Measurements from ENCODE around the gene SEC14L2.

The SEC14L2 gene

DNA sequence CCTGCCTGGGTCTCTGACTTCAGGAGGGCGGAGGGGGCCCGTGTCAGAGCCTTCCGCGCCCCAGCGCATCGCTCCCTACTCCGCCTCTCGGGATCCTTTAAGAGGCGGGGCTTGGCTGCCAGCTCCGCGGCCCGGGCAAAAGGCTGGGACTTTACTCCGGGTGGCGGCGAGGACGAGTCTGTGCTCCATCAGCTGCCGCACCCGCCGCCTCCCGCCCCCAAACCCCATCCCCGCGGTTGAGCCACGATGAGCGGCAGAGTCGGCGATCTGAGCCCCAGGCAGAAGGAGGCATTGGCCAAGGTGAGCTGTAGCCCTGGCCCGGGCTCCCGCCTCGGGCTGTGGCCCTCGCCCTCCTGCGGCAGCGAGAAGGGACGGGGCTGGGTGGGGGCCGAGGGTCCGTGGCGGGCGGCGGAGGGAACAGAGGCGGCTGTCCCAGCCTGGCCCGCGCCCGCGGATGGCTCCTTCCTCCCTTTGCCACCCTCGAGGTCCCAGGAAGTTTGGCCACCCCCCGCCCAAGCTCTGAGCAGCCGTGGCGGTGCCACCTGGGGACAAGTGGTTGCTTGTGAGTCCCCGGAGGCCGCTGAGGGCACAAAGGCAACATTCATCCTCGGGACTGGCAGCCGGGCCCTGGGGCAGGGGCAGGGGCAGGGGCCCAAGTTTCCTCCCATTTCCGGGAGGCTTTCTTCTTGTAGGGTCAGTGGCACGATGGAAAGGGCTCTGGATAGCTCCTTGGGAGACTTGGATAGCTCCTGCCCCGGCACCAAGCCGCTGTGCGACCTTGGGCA is at the start of gene SEC14L2:
SEC14L2 (plus strand) TSS at position 148 of the 785 bp plus-strand sequence; CDS start at position 247, 99 bp downstream.
- peak; percentile 90 for DNase-seq

DNA sequence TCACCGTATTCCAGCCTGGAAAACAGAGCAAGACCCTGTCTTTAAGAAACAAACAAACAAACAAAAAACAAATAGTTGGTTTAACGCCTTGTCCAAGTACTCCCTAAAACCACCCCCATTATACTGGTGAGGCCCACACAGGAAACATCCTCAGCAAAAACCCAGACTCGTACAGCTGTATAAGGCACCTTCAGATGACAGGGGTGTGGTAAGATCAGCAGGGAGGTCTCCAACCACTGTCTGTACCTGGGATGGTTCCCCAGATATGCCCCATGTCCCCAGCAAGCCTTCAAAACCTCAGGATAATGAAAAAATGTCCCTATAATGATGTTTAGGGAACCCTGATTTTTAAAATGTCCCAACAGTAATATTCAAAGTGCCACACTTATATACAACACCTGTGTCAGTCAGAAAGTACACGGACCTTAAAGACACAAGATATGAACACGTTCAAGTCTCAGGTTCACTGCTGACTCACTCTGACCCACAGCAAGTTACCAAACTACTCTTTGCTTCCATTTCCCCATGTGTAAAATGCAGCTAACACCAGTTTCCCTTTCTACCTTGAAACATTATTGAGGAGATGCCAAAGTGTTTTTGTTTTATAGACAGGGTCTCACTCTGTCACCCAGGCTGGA is 49.4 kb upstream of the SEC14L2 start:
- no peak for DNase-seq

- DNase-seq: no peak
Measured at GRCh38 chr22:30348404-30348803, 48.4 kb upstream of the SEC14L2 start.

DNA sequence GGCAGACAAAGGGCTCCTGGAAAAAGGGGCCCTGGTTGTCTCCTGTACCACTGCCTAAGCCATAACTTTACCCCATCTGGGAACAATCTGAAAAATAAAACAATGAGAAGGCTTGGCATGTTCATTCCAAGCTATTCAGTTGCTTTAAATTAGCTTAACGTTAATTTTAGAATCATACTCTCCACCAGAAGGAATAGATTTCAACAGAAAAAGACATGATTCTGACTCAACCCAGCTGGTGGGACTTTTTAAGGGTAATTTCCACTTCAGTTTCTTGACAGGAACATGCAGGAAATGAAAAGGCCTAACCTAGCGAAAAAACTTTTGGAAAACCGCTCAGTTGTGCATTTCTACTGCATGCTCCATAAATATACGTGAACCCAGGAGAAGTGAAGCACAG is 48.0 kb upstream of the SEC14L2 start:
- DNase-seq: no peak

DNA sequence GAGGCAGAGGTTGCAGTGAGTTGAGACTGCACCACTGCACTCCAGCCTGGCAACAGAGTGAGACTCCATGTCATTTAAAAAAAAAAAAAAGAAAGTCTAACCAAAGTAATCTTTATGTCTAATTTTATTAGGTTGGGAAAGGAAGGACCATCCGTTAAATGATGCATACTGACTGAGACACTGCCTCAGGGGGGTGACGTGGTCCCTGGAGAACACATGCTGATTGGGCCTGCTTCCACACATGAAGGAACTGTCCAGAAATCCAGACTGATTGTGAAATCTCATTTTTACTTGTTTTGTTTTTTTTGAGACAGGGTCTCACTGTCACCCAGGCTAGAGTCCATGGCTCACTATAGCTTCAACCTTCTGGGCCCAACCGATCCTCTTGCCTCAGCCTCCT is 45.6 kb upstream of the SEC14L2 start:
- no peak for DNase-seq

- no peak for DNase-seq
Measured at GRCh38 chr22:30354644-30355043, 42.2 kb upstream of the SEC14L2 start.

- DNase-seq: peak; percentile 96
Measured at GRCh38 chr22:30356449-30357235, 40.2 kb upstream of the SEC14L2 start, which contains the start of the genes CCDC157 and SF3A1. TSS of gene CCDC157 (plus strand) at chr22:30357007. CDS start at chr22:30366001, 8,994 bp downstream. TSS of gene SF3A1 (minus strand) at chr22:30356894. CDS start at chr22:30356792, 102 bp downstream.

DNA sequence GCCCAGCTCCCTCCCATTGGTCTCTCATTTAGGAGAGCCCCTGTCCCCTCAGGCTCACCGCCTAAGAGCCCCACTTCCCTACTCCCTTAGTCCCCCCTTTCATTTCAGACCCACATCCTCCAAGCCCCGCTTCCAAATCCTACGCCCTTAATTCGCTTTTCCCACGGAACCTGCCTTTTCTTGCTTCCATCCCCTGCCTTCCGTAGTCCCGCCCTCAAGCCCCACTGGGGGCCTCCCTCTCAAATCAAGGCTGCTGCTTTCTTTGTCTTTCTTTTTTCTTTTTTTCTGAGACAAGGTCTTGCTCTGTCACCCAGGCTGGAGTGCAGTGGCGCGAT is 39.6 kb upstream of the SEC14L2 start:
- DNase-seq: no peak

GRCh38 chr22:30357650-30358215 is 39.1 kb upstream of the SEC14L2 start:
- no peak for DNase-seq

- DNase-seq: no peak
Measured at GRCh38 chr22:30358541-30358940, 38.3 kb upstream of the SEC14L2 start.

GRCh38 chr22:30361916-30362650 is 34.7 kb upstream of the SEC14L2 start:
- DNase-seq: no peak

- peak; percentile 71 for DNase-seq
Measured at GRCh38 chr22:30362651-30363281, 34.1 kb upstream of the SEC14L2 start.

- DNase-seq: no peak
Measured at GRCh38 chr22:30365891-30366290, 30.9 kb upstream of the SEC14L2 start.

DNA sequence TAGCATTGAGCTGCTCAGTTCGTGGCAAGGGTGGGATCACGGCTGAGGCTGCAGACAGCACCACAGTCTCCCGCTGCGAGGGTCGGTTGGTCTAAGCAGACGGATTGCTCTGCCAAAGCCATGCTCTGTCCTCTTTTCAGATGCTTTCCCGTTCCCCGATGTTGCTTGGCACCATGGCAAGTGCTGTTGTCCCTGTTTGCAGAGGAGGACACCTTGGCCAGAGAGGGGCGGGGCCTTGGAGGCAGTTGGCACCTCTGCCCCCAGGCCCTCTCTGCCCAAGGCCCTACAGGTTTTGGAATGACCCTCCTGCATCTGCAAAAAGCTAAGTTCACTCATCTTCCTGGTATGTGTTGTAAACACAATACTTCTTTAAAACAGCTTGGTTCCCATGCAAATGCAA is 28.4 kb upstream of the SEC14L2 start:
- no peak for DNase-seq

GRCh38 chr22:30370641-30371230 is 26.1 kb upstream of the SEC14L2 start:
- DNase-seq: no peak

- no peak for DNase-seq
Measured at GRCh38 chr22:30371321-30371720, 25.5 kb upstream of the SEC14L2 start.

DNA sequence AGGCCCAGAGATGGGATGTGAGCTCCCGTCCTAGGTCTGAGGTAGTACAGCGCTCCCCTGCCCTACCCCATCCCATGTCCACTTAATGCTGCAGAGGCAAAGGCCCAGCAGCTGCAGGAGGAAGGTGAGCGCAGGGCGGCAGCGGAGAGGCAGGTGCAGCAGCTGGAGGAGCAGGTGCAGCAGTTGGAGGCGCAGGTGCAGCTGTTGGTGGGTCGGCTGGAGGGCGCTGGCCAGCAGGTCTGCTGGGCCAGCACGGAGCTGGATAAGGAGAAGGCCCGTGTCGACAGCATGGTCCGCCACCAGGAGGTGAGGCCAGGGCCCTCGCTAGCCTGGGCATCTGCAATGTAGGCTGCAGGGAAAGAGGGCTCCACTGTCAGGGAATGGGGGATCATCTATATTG is 24.8 kb upstream of the SEC14L2 start:
- no peak for DNase-seq

GRCh38 chr22:30372915-30373314 is 23.9 kb upstream of the SEC14L2 start:
- DNase-seq: peak; percentile 53

GRCh38 chr22:30373331-30374325 is 23.2 kb upstream of the SEC14L2 start:
- no peak for DNase-seq

- no peak for DNase-seq
Measured at GRCh38 chr22:30375312-30375849, 21.4 kb upstream of the SEC14L2 start.
